Left ventricle myocardium inferior (tissue), 1 donor: ENCODE measurements around the gene SH3PXD2A. TPM values are rescaled to one million over a fixed set of nuclear protein-coding genes. Genes with fewer than 3 reads are reported as not detected.
A peak's percentile ranks its signal among the peaks of the same experiment; 100 is the strongest.

Experiments
- DNase-seq: peaks from one replicate; pipeline ENCODE4 v3.0.0-alpha.2; 2020
- H3K27ac ChIP-seq: fragments of 200-600 bp; replicated peaks from 2 replicates; pipeline ENCODE4 v1.8.0; 2021
- H3K27me3 ChIP-seq: fragments of 200-600 bp; 2 replicates; pipeline ENCODE4 v1.8.0; 2021; ENCODE audit warnings: low read depth
- H3K36me3 ChIP-seq: fragments of 200-600 bp; 2 replicates; pipeline ENCODE4 v1.8.0; 2021
- H3K4me1 ChIP-seq: fragments of 200-600 bp; 2 replicates; pipeline ENCODE4 v1.8.0; 2021
- H3K4me3 ChIP-seq: fragments of 200-600 bp; 2 replicates; pipeline ENCODE4 v1.8.0; 2021; ENCODE audit warnings: mild to moderate bottlenecking, moderate library complexity
- H3K9me3 ChIP-seq: fragments of 200-600 bp; replicated peaks from 2 replicates; pipeline ENCODE4 v1.8.0; 2021
- CTCF ChIP-seq: fragments of 200-600 bp; IDR thresholded peaks from 2 replicates; pipeline ENCODE4 v1.8.0; 2021; ENCODE audit warnings: antibody characterized with exemption, mild to moderate bottlenecking, borderline replicate concordance
- intact Hi-C: fragments of 100-400 bp; cut with micrococcal nuclease; formaldehyde crosslinking; loops from one replicate; pipeline ENCODE4 v1.11.0; 2022
- total RNA-seq: library from RNA; stranded (reverse); fragmentation: NEBNext Ultra II Directional; extraction: Animal tissue kit (Norgen Biotek cat#: 25700); gene quantifications from one replicate; pipeline ENCODE4 v1.2.1, GENCODE V29; 2021
- donor health status: DM: no; HTN: yes; CAD: no; lungs with severe emphysema.

SH3PXD2A gene
- total RNA-seq, 1 donor from 2014 or later: 34.4 TPM

- no peak overlapping the region for H3K27ac ChIP-seq
- H3K4me1 ChIP-seq: peaks cover 43% of the 10 kb centered on the region
- no peak for TF ChIP-seq CTCF
- H3K4me3 ChIP-seq: peak overlapping the region; percentile 56
- no peaks in the 10 kb centered on the region for H3K9me3 ChIP-seq
- intact Hi-C loops: no loop called here
- H3K36me3 ChIP-seq: no peaks in the 10 kb centered on the region
- no peak for DNase-seq
- H3K27me3 ChIP-seq: no peaks in the 10 kb centered on the region
Measured at GRCh38 chr10:103691723-103692435, 163.5 kb downstream of the SH3PXD2A start.

DNA sequence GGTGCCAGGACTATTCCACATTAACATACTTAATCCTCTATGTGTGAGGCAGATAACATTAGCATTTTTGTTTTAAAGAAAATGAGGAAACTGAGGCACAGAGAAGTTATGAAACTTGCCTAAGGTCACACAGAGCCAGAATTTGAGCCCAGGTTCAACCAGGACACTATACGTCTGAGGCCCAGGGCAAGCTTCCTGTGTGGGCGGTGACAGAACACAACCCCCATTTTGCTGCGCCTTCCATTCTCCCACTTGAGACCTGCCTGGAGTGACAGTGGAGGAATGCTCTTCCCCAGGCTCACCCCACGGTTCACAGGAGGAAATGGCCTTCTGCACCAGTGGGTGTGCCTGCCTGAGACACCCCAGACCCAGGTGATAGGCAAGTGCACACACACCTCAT lies 164.1 kb downstream of the SH3PXD2A start:
- DNase-seq: no peak
- no peak overlapping the region for H3K4me3 ChIP-seq
- H3K9me3 ChIP-seq: no peaks in the 10 kb centered on the region
- no peaks in the 10 kb centered on the region for H3K36me3 ChIP-seq
- intact Hi-C loops: no loop called here
- H3K27me3 ChIP-seq: no peaks in the 10 kb centered on the region
- no peak overlapping the region for H3K27ac ChIP-seq
- TF ChIP-seq CTCF: no peak
- peaks cover 37% of the 10 kb centered on the region for H3K4me1 ChIP-seq

GRCh38 chr10:103690281-103690680 lies 165.1 kb downstream of the SH3PXD2A start:
- no peaks in the 10 kb centered on the region for H3K36me3 ChIP-seq
- no peak for DNase-seq
- H3K27ac ChIP-seq: no peak overlapping the region
- no peaks in the 10 kb centered on the region for H3K27me3 ChIP-seq
- H3K4me1 ChIP-seq: peaks cover 27% of the 10 kb centered on the region
- no peaks in the 10 kb centered on the region for H3K9me3 ChIP-seq
- intact Hi-C loops: no loop called here
- no peak overlapping the region for H3K4me3 ChIP-seq
- TF ChIP-seq CTCF: no peak

DNA sequence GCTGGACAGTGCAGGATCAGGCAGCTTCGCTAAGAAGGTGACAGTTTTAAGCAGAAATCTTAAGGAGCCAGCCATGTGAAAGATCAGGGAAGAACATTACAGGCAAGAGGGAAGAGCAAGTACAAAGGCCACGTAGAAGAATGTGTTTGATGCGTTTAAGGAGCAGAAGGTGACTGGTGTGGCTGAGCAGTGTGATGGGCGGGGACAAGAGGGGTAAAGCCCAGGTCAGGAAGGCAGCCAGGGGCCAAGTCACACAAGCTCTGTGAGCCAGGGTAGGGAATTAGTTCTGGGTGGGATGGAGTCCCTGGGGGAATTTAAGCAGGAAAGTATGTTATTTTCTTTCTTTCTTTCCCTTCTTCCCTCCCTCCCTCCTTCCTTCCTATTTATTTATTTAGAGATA lies 166.9 kb downstream of the SH3PXD2A start:
- Histone ChIP-seq H3K27me3 (no peaks in the 10 kb centered on the region), H3K36me3 (no peaks in the 10 kb centered on the region), H3K9me3 (no peaks in the 10 kb centered on the region), H3K27ac (no peak overlapping the region), H3K4me1 (peaks cover 18% of the 10 kb centered on the region), H3K4me3 (no peak overlapping the region)
- no peak for TF ChIP-seq CTCF
- intact Hi-C loops: loop anchor here (5.0 kb wide), 1 partner anchor 91 kb away; no protein-coding TSS in a partner anchor
- no peak for DNase-seq

GRCh38 chr10:103687718-103688117 lies 167.7 kb downstream of the SH3PXD2A start:
- intact Hi-C loops: loop anchor here (5.0 kb wide), 1 partner anchor 90 kb away; no protein-coding TSS in a partner anchor
- Histone ChIP-seq H3K36me3 (no peaks in the 10 kb centered on the region), H3K27me3 (no peaks in the 10 kb centered on the region), H3K4me1 (peaks cover 12% of the 10 kb centered on the region), H3K4me3 (no peak overlapping the region), H3K27ac (no peak overlapping the region), H3K9me3 (no peaks in the 10 kb centered on the region)
- no peak for DNase-seq
- TF ChIP-seq CTCF: no peak
